Smooth muscle cell of trachea (primary cell): ENCODE data around the gene GON7. TPM values are rescaled to one million over a fixed set of nuclear protein-coding genes. Genes with fewer than 3 reads are reported as not detected.

Experiments used
- total RNA-seq: library from RNA; depleted of rRNA; stranded (reverse); fragments of >200 nt; gene quantifications from 2 replicates; pipeline ENCODE4 v1.2.1, GENCODE V29; 2014

Gene GON7, protein sequence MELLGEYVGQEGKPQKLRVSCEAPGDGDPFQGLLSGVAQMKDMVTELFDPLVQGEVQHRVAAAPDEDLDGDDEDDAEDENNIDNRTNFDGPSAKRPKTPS
- total RNA-seq, result 6.3 and 14.7 TPM in 2 replicates

DNA sequence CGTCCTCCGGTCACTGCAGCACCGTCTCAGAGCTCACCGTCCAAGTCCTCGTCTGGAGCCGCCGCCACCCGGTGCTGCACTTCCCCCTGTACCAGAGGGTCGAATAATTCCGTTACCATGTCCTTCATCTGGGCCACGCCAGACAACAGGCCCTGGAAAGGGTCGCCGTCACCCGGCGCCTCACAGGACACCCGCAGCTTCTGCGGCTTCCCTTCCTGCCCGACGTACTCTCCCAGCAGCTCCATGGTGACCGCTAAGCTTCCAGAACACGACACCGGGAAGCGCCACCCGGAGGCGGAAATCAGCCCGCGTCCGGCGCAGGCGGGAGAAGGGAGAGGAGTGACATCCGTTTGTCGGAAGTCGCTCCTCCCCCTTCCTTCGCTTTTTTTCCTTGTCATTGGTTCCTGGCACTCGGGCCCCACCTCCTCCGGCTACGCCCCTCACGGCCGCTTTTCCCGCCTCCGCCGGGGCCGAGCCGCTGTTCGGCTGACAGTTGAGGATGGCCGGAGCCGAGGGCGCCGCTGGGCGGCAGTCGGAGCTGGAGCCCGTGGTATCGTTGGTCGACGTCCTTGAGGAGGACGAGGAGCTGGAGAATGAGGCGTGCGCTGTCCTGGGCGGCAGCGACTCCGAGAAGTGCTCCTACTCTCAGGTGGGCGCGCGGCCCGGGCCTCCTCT, at the start of gene GON7, which contains the start of gene UBR7:
Gene GON7 (minus strand): TSS at position 273 of the 675 bp plus-strand sequence. CDS start 28 bp downstream, at position 245.
Gene UBR7 (plus strand): TSS at position 464 of the 675 bp plus-strand sequence. CDS start 36 bp downstream, at position 500.

DNA sequence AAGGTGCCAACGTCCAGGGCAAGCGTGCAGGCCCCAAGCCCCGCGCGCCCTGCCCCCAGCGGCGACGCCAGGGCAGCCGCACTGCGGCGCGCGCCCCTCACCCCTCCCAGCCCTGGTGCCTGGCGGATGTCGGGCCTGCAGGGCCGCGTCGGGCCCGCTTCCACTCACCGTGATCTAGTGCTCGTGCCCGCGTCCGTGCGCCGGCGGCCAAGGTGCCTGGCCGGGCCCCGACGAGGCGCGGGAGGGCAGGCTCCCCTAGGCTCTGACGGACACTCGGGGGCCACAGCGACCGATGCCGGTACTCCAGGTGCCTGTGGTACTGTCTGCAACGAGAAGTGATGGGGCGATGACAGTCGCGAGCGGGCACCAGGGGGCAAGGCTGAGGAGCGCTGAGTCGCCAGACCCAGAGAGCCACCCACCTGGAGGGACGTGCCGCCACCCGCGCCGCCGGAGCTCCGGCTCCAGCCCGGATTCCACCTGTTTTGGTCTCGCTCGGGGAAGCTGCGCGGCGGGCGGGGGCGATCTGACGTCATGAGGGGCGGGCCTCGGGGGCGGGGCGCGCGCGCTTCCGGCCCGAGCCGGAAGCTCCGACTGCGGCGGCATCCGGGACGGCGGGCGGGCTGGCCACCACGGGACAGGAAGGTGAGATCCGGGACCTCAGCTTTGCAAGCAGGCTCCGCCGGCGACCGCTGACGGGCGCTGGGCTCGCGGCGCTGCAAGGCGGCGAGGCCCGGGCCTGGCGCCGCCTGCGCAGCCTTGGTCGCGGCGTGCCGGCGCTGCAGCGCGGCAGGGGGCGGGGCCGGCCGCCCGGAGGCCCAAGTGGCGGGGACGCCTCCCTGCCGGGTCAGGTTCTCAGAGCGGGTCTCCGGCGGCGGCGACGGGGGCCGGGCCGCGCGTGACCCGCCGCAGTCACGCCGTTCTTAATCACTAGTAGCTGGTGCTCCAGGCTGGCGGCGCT, 22.2 kb downstream of the GON7 start, which contains the start of the genes LYSET and MOAP1:
Gene LYSET (plus strand): TSS at position 927 of the 958 bp plus-strand sequence. CDS start 89 bp downstream, outside the sequence.
Gene MOAP1 (minus strand): TSS at position 507 of the 958 bp plus-strand sequence. CDS start 655 bp downstream, outside the sequence.

Other genes with a start within 250 kb of the GON7 start
- gene ITPK1, start 91.1 kb downstream of the GON7 start, total RNA-seq, result 9.3 and 11.7 TPM in 2 replicates
- gene MOAP1, start 22.2 kb downstream of the GON7 start, total RNA-seq, result 10.9 and 12.4 TPM in 2 replicates
- 6.0 and 6.6 TPM in 2 replicates for gene LYSET, start 21.7 kb downstream of the GON7 start, total RNA-seq
- gene UBR7, start 191 bp upstream of the GON7 start, total RNA-seq, result 22.5 and 39.1 TPM in 2 replicates
- gene BTBD7, start 126.0 kb upstream of the GON7 start, total RNA-seq, result 22.2 and 26.5 TPM in 2 replicates
- gene COX8C, start 140.1 kb upstream of the GON7 start, total RNA-seq, result not detected in 2 replicates
- under 0.01 and 0.33 TPM in 2 replicates for gene UNC79, start 223.9 kb upstream of the GON7 start, total RNA-seq